ENCODE data around the gene SHMT2. TPM values are rescaled to one million over a fixed set of nuclear protein-coding genes. Genes with fewer than 3 reads are reported as not detected.

The SHMT2 gene
- total RNA-seq, 1 donor from 2014 or later, result 197 TPM

GRCh38 chr12:57225680-57226210 lies 3.8 kb upstream of the SHMT2 start:
- Histone ChIP-seq H3K27me3 (ENCODE audit: insufficient read depth, low read length) (peaks cover 43% of the 10 kb centered on the region), H3K4me1 (ENCODE audit: insufficient read depth, low read length) (peaks cover 20% of the 10 kb centered on the region), H3K9ac (ENCODE audit: low read length) (no peak overlapping the region), H3K9me3 (ENCODE audit: insufficient read depth, low read depth, low read length) (no peaks in the 10 kb centered on the region), H3K4me3 (ENCODE audit: insufficient read depth, low read depth, low read length) (no peak overlapping the region), H4K20me1 (ENCODE audit: insufficient read depth, low read length) (peaks cover 17% of the 10 kb centered on the region), H3K79me2 (ENCODE audit: insufficient read depth, low read length) (peaks cover 13% of the 10 kb centered on the region), H3K36me3 (ENCODE audit: insufficient read depth, low read length) (no peaks in the 10 kb centered on the region), H3K4me2 (ENCODE audit: low read length) (no peak overlapping the region), H3K27ac (ENCODE audit: low read depth, low read length) (no peak overlapping the region), H2AFZ (ENCODE audit: low read depth, low read length) (no peak overlapping the region)
- Mint-ChIP-seq H3K4me3 (ENCODE audit: unreplicated experiment) (no peak overlapping the region), H3K9me3 (ENCODE audit: unreplicated experiment) (peaks cover 4% of the 10 kb centered on the region), H3K27ac (ENCODE audit: unreplicated experiment) (no peak overlapping the region), H3K36me3 (ENCODE audit: low read depth, unreplicated experiment) (peaks cover 9% of the 10 kb centered on the region), H3K27me3 (ENCODE audit: low read depth, unreplicated experiment) (peaks cover 55% of the 10 kb centered on the region), H3K4me1 (ENCODE audit: low read depth, unreplicated experiment) (peaks cover 26% of the 10 kb centered on the region)
- no peak for TF ChIP-seq EZH2 (IDR thresholded peaks at IDR 0.05; ENCODE audit: insufficient read depth, low read length)
- FAIRE-seq (no peak), DNase-seq (ENCODE audit: low read depth) (no peak)

GRCh38 chr12:57226588-57227314 lies 2.8 kb upstream of the SHMT2 start:
- peak overlapping the region; percentile 57 for H3K4me2 ChIP-seq (ENCODE audit: low read length)
- TF ChIP-seq EZH2 (IDR thresholded peaks at IDR 0.05; ENCODE audit: insufficient read depth, low read length) (peak; percentile 68), CTCF (IDR thresholded peaks at IDR 0.05; ENCODE audit: insufficient read depth, low read depth, low read length) (no peak)
- no peak overlapping the region for H2AFZ ChIP-seq (ENCODE audit: low read depth, low read length)
- H3K4me3 ChIP-seq (ENCODE audit: insufficient read depth, low read depth, low read length), result no peak overlapping the region
- H3K27ac ChIP-seq (ENCODE audit: low read depth, low read length), result no peak overlapping the region
- Mint-ChIP-seq H3K4me3 (ENCODE audit: unreplicated experiment) (peak overlapping the region; percentile 60), H3K4me1 (ENCODE audit: low read depth, unreplicated experiment) (peaks cover 32% of the 10 kb centered on the region), H3K9me3 (ENCODE audit: unreplicated experiment) (peaks cover 4% of the 10 kb centered on the region), H3K36me3 (ENCODE audit: low read depth, unreplicated experiment) (peaks cover 13% of the 10 kb centered on the region), H3K27me3 (ENCODE audit: low read depth, unreplicated experiment) (peaks cover 46% of the 10 kb centered on the region), H3K27ac (ENCODE audit: unreplicated experiment) (peak overlapping the region; percentile 49)
- peaks cover 29% of the 10 kb centered on the region for H3K4me1 ChIP-seq (ENCODE audit: insufficient read depth, low read length)
- no peak overlapping the region for H3K9ac ChIP-seq (ENCODE audit: low read length)
- DNase-seq (ENCODE audit: low read depth), result no peak
- peaks cover 21% of the 10 kb centered on the region for H4K20me1 ChIP-seq (ENCODE audit: insufficient read depth, low read length)
- peaks cover 1% of the 10 kb centered on the region for H3K36me3 ChIP-seq (ENCODE audit: insufficient read depth, low read length)
- no peaks in the 10 kb centered on the region for H3K9me3 ChIP-seq (ENCODE audit: insufficient read depth, low read depth, low read length)
- H3K27me3 ChIP-seq (ENCODE audit: insufficient read depth, low read length), result peaks cover 33% of the 10 kb centered on the region
- FAIRE-seq, result no peak
- H3K79me2 ChIP-seq (ENCODE audit: insufficient read depth, low read length), result peaks cover 23% of the 10 kb centered on the region

- no peak for DNase-seq (ENCODE audit: low read depth)
- Mint-ChIP-seq H3K4me1 (ENCODE audit: low read depth, unreplicated experiment) (peaks cover 34% of the 10 kb centered on the region), H3K27ac (ENCODE audit: unreplicated experiment) (peak overlapping the region; percentile 66), H3K27me3 (ENCODE audit: low read depth, unreplicated experiment) (peaks cover 39% of the 10 kb centered on the region), H3K36me3 (ENCODE audit: low read depth, unreplicated experiment) (peaks cover 18% of the 10 kb centered on the region), H3K9me3 (ENCODE audit: unreplicated experiment) (peaks cover 4% of the 10 kb centered on the region), H3K4me3 (ENCODE audit: unreplicated experiment) (peak overlapping the region; percentile 60)
- peak overlapping the region; percentile 57 for H3K4me2 ChIP-seq (ENCODE audit: low read length)
- TF ChIP-seq CTCF (IDR thresholded peaks at IDR 0.05; ENCODE audit: insufficient read depth, low read depth, low read length), result no peak
- TF ChIP-seq EZH2 (IDR thresholded peaks at IDR 0.05; ENCODE audit: insufficient read depth, low read length), result no peak
- no peak overlapping the region for H3K4me3 ChIP-seq (ENCODE audit: insufficient read depth, low read depth, low read length)
- peaks cover 9% of the 10 kb centered on the region for H3K36me3 ChIP-seq (ENCODE audit: insufficient read depth, low read length)
- peaks cover 26% of the 10 kb centered on the region for H3K27me3 ChIP-seq (ENCODE audit: insufficient read depth, low read length)
- H3K27ac ChIP-seq (ENCODE audit: low read depth, low read length), result no peak overlapping the region
- H4K20me1 ChIP-seq (ENCODE audit: insufficient read depth, low read length), result peaks cover 28% of the 10 kb centered on the region
- H2AFZ ChIP-seq (ENCODE audit: low read depth, low read length), result no peak overlapping the region
- H3K4me1 ChIP-seq (ENCODE audit: insufficient read depth, low read length), result peaks cover 29% of the 10 kb centered on the region
- no peak overlapping the region for H3K9ac ChIP-seq (ENCODE audit: low read length)
- no peaks in the 10 kb centered on the region for H3K9me3 ChIP-seq (ENCODE audit: insufficient read depth, low read depth, low read length)
- FAIRE-seq, result no peak
- H3K79me2 ChIP-seq (ENCODE audit: insufficient read depth, low read length), result peaks cover 30% of the 10 kb centered on the region
These were observed 2.0 kb upstream of the SHMT2 start for GRCh38 chr12:57227315-57228115.
